Measurements from ENCODE around the gene NKX6-2.
"Not testable (repeated sequence)": the region's sequence is repeated elsewhere in the genome, so short reads cannot be mapped to it uniquely, and the experiment has no call there.

The NKX6-2 gene

GRCh38 chr10:132752378-132752777, 33.6 kb downstream of the NKX6-2 start:
- no peak for DNase-seq

- no peak for DNase-seq
Measured at GRCh38 chr10:132750936-132751335, 35.0 kb downstream of the NKX6-2 start.

- no peak for DNase-seq
Measured at GRCh38 chr10:132749371-132749795, 36.6 kb downstream of the NKX6-2 start.

GRCh38 chr10:132748545-132749370, 37.2 kb downstream of the NKX6-2 start:
- no peak for DNase-seq

- no peak for DNase-seq
Measured at GRCh38 chr10:132748135-132748534, 37.8 kb downstream of the NKX6-2 start.

GRCh38 chr10:132746801-132747625, 38.9 kb downstream of the NKX6-2 start:
- no peak for DNase-seq

GRCh38 chr10:132746386-132746785, 39.6 kb downstream of the NKX6-2 start:
- no peak for DNase-seq

- no peak for DNase-seq
Measured at GRCh38 chr10:132745971-132746370, 40.0 kb downstream of the NKX6-2 start.

- no peak for DNase-seq
Measured at GRCh38 chr10:132745511-132745910, 40.4 kb downstream of the NKX6-2 start.

- DNase-seq, result no peak
Measured at GRCh38 chr10:132744839-132745238, 41.1 kb downstream of the NKX6-2 start.

- DNase-seq, result no peak
Measured at GRCh38 chr10:132743925-132744490, 41.9 kb downstream of the NKX6-2 start.

- DNase-seq, result not testable (repeated sequence)
Measured at GRCh38 chr10:132743196-132743924, 42.6 kb downstream of the NKX6-2 start.

GRCh38 chr10:132742837-132743194, 43.1 kb downstream of the NKX6-2 start:
- no peak for DNase-seq

- no peak for DNase-seq
Measured at GRCh38 chr10:132742167-132742836, 43.6 kb downstream of the NKX6-2 start.

GRCh38 chr10:132740588-132740987, 45.4 kb downstream of the NKX6-2 start:
- no peak for DNase-seq

GRCh38 chr10:132739225-132739613, 46.7 kb downstream of the NKX6-2 start:
- DNase-seq, result no peak

GRCh38 chr10:132738454-132739224, 47.3 kb downstream of the NKX6-2 start:
- no peak for DNase-seq

GRCh38 chr10:132737390-132738048, 48.4 kb downstream of the NKX6-2 start:
- no peak for DNase-seq

- no peak for DNase-seq
Measured at GRCh38 chr10:132735923-132736391, 50.0 kb downstream of the NKX6-2 start.

- DNase-seq, result no peak
Measured at GRCh38 chr10:132735341-132735775, 50.6 kb downstream of the NKX6-2 start.

GRCh38 chr10:132733926-132734325, 52.0 kb downstream of the NKX6-2 start:
- DNase-seq, result no peak

All from CD4-positive, alpha-beta T cell treated with Interleukin-12 subunit alpha and Interleukin-12 subunit beta, for 1 hour (primary cell).